Stimulated activated CD8-positive, alpha-beta memory T cell treated with anti-CD3 and anti-CD28 coated beads, Interleukin-4, amount 100 ng/mL, for 1 hour (primary cell): ENCODE data around the gene SEMA6C.
"Not testable (repeated sequence)": the region's sequence is repeated elsewhere in the genome, so short reads cannot be mapped to it uniquely, and the experiment has no call there.

Experiments used
- DNase-seq, 2 donors: peaks; one replicate each; pipeline ENCODE4 v3.0.0-alpha.2; 2020; ENCODE audit warnings: low read depth in 2 of 2, low spot score in 1 of 2

Gene SEMA6C, protein sequence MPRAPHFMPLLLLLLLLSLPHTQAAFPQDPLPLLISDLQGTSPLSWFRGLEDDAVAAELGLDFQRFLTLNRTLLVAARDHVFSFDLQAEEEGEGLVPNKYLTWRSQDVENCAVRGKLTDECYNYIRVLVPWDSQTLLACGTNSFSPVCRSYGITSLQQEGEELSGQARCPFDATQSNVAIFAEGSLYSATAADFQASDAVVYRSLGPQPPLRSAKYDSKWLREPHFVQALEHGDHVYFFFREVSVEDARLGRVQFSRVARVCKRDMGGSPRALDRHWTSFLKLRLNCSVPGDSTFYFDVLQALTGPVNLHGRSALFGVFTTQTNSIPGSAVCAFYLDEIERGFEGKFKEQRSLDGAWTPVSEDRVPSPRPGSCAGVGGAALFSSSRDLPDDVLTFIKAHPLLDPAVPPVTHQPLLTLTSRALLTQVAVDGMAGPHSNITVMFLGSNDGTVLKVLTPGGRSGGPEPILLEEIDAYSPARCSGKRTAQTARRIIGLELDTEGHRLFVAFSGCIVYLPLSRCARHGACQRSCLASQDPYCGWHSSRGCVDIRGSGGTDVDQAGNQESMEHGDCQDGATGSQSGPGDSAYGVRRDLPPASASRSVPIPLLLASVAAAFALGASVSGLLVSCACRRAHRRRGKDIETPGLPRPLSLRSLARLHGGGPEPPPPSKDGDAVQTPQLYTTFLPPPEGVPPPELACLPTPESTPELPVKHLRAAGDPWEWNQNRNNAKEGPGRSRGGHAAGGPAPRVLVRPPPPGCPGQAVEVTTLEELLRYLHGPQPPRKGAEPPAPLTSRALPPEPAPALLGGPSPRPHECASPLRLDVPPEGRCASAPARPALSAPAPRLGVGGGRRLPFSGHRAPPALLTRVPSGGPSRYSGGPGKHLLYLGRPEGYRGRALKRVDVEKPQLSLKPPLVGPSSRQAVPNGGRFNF

DNA sequence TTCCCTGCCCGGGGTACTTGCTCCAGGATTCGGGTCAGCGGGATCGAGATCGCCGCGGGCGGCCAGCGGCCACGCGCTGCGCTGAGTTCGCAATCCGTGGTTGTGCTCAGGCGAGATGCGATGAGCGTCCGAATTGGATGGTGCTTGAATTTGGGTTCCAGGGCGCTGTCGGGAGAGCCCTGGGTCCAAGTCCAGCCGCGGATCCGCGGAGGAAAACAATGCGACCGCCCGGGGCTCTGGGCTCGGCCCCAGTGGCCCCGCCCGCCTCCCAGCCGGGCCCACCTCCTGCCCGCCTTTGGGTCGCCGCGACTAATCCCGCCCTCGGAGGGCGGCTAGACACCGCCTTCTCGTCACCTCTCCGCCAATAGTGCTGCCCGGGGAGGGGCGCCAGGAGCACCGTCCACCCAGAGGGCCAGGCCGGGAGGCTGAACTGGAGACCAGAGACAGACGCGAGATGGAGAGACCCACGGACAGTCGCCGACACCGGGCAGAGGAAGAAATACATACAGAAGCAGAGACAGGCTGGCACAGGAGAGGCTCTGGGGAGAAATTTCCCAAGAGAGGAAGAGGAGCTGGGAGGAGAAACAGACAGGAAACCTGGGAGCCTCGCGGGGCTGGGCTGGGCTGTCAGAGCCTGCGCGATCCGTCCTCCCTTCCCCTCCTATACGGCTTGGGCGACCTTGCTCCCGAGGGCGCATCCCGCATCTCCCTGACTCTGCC is at the start of gene SEMA6C:
SEMA6C (minus strand) TSS at position 220 of the 720 bp plus-strand sequence. CDS start 4,010 bp downstream, outside the sequence.
- DNase-seq = peak; percentile 66 to 77

DNA sequence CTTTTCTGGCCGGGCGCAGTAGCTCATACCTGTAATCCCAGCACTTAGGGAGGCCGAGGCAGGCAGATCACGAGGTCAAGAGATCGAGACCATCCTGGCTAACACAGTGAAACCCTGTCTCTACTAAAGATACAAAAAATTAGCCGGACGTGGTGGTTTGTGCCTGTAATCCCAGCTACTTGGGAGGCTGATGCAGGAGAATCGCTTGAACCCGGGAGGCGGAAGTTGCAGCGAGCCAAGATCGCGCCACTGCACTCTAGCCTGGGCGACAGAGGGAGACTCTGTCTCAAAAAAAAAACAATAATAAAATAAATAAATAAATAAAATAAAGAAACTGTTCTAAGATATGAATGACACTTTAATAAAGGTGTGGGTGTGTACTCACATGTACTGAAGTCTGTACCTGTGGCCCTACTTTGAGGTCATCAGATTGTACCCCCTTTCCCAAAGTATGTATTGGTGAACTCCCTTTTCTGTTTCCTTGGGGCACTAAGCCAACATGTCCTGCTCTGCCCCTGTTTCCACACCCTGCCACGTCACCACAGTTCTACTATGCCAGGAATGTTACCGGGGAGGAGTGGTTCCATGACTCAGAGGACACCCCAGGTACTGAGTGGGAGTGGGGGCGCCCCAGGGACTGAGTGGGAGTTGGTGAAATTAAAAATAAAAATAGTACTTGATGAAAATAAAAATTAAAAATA is 48.6 kb upstream of the SEMA6C start:
- DNase-seq = not testable (repeated sequence)

DNA sequence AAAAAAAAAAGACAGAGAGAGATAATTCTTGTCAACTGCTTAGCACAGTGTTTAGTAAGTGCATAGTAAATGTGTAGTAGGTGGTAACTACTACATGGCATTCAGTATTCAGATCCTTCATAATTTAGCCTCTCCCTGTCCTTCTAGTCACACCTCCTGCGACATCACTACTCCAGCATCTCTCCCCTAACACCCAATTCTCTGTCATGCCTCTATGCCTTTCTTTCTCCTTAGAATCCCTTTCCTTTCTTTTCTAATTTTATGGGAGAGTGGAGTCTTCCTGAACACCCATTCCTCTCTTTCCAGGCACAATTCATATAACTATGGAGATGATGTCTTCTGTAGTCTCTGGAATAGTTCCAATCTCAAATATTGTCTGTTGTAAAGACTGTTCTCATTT is 47.4 kb upstream of the SEMA6C start:
- no peak for DNase-seq

DNA sequence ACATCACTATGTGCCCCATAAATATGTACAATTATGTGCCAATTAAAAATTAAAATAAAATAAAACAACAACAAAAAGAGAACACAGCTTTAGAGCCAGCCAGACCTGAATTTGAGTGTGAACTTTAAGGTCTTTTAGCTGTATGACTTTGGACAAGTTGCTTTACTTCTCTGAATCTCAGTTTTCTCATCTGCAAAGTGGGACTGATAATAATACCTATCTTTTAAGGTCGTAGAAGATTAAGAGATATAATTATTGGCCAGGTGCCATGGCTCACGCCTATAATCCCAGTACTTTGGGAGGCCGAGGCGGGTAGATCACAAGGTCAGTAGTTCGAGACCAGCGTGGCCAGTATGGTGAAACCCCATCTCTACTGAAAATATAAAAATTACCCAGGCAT is 46.9 kb upstream of the SEMA6C start:
- no peak for DNase-seq

DNA sequence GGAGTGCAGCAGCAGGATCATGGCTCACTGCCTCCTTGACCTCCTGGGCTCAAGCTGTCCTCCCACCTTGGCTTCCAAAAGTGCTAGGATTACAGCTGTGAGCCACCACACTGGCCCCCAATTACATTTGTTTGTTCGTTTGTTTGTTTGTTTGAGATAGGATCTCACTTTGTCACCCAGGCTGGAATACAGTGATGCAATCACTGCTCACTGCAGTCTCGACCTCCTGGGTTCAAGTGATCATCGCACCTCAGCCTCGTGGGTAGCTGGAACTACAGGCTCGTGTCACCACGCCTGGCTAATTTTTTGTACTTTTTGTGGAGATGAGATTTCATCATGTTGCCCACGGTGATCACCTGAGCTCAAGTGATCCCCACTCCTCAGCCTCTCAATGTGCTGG is 45.6 kb upstream of the SEMA6C start:
- no peak for DNase-seq

DNA sequence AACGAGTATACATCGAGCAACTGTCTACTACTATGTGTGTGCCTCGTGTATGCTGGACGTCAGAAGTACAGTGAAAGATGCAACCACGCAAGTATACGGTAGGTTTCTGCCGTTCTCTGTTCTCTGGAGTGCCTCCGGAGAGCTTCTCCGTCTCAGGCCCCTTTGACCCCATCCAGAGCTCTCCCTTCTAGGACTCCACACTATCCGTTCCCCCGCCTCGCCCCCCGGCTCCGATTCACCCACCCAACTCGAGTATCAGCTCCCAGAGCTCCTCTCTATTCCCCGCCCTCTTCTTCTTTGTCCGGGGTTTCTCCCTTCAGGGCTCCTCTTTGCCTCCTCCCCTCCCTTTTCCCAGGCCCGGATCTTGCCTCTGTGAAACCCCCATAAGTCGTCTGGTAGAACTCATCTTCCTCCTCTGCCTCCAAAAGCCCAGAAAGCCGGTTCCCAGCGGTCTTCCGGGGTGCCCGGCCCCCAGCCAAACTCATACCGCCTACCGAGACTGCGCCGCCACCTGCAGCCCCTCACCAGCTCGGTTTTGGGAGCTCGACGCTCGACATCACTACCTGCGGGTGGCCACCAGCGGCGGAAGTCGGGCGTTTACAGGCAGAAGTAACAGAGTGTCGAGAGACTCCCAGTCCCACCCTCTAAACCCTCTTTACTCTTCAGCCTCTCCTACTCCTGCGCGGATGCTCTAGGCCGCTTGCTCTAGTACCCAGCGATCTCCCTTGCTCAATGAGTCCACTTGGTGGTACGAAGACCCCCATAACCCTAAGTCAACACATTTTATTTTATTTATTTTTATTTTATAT is 43.4 kb upstream of the SEMA6C start, which contains the start of gene VPS72:
VPS72 (minus strand) TSS at position 561 of the 809 bp plus-strand sequence; CDS start at position 485, 76 bp downstream.
- peak; percentile 56 to 69 for DNase-seq

DNA sequence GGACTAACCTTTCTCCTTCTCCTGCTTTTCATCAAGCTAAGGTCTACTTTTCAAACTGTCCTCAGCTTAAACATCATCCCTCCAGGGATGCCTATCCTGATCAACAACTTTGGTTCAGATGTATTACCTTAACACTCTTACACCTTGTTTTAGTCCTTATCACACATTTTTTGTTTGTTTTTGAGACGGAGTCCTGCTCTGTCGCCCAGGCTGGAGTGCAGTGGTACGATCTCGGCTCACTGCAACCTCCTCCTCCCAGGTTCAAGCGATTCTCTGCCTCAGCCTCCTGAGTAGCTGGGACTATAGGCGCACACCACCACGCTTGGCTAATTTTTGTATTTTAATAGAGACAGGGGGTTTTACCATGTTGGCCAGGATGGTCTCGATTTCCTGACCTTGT is 42.2 kb upstream of the SEMA6C start:
- not testable (repeated sequence) for DNase-seq

DNA sequence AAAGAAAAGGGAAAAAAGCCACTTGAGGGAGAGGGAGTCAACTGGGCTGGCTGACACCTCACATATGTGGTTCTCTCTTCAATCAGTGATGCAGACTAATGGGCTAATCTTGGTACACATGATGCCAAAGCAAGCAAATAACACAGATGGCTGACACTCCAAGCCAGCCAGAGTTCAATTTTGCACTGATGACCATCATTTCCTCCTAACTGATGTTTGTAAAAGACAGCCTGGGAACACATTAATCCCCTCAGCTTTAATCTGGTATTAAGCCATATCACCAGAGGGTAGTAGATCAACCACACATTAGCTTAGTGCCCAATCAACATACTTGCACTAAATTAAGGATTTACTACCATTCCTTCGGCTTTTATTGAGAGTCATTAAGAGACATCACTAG is 40.8 kb upstream of the SEMA6C start:
- DNase-seq = no peak

DNA sequence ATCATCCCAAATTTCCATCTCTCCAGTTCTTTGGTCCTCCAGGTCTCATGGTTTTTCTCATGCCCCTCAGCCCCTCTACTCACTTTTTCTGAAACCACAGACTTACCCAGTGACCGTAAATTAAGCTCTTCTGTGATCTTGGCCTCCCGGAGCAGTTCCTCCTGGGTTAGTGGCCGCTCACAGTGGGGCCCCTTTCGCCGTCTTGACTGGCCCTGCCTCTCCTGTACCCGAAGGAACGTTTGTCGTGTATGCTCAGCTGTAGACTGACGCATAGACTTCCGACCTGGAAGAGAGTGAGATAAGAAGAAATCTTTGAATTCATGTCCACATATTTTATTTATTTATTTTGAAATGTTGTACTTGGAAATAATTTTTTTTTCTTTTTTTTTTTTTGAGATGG is 37.8 kb upstream of the SEMA6C start:
- DNase-seq = no peak

DNA sequence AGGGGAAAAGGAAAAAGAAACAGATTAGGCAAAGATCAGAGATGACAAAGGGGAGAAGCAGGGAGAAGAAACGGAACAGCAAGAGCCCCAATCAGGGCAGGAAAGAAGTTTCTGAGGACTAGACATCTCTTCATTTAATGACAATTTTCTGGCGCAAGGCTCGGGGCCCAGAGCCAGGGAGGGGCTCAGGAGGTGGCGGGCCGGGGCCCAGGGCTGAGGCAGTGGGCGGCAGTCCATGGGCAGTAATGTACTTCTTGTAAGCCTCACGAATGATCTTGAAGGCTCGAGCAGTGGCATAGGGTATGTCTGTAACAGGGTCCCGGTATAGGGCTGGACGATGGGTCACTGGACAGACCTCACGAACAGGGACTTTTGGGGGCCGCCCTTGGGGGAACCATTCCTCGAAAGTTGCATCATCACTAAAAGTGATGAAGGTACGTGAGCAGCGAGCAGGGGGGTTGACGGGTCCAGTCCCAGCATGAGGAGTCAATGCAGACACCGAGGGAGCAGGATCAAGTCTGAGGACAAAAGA is 30.1 kb upstream of the SEMA6C start:
- no peak for DNase-seq

DNA sequence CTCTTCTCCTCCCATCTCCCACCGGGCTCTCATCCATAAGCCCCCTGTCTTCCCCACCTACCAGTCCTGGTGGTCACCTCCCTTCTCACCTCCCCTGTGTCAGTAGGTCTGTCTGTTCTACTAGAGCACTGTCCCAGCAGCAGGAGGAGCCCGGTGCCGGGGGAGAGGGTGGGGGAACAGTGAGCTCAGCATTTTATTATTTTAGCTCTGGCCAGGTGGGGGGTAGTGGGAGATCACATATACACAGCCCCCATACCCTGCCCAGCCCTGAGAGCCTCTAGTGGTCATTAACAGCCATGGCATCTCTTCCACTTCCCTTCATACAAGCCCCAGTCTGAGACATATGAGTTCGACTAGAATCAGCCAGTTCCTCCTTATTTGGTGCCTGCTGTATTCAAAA is 29.4 kb upstream of the SEMA6C start, which contains the start of gene TMOD4:
TMOD4 (minus strand) TSS at position 119 of the 400 bp plus-strand sequence. CDS start 1,106 bp downstream, outside the sequence.
- no peak for DNase-seq

DNA sequence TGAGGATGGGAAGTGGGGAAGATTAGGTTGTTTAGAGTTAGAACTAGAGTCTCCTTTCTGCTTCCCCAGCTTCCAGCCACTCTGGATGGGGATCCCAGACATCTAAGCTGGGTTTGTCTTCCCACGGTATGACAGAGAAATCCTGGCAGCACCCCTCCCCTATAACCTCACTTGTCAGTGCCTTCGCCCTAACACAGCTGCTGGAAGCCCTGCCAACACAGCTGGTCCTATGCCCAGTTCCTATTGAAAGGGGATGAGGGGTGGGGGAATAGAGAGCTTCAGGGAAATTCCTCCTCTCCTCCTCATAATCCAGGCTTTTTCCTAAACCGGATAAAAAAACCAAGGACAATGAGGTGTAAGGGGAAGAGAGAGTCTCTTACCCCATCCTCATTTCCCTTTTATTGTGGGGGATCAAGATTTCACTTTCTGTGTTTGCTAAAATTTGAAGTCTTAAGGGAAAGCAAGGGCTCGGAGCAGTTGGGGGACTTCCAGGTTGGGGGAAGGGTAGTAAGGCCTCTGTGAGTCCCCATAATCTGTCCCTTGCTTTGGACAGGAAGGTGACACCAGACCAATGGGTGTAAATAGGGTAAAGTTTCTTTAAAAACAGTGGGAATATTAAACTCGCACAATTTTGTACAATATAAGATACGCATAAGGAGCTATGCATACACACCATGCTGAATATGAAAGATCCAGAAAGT is 28.8 kb upstream of the SEMA6C start:
- DNase-seq = no peak

DNA sequence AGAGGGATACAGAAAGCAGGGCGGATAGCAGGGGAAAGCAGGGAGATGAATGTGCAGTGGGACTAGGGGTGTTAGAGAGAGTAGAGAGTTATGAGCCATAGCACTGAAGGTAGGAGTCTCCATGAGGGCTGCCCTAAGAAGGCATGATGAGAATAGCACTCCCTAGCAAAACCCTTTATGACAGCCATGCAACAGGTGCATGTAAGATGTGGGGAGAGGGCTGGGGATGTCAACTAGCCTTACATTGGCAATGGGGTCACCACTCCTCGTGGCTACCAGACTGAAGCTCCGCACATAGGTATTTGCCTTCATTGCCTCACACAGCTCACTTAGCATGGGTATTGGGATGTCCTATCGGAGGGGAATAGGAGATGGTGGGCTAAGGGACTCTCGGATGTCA is 24.8 kb upstream of the SEMA6C start:
- no peak for DNase-seq

DNA sequence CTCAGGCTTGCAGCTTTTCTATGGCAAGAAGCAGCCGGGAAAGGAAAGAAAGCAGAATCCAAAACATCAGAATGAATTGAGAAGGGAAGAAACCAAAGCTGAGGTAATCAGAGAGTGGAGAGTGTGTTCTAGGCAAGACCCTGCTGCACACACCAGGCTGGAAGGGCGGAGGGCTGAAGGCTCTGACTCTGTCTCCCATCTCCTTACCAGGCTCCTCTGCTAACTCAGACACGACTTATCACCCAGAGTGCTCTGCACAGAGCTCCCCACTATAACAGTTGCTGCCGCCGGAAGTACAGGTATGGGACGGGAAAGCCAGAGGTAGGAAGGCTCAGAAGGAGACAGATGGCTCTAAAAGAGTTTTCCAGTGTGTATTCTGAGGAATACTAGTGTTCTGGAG is 20.7 kb upstream of the SEMA6C start:
- no peak for DNase-seq

DNA sequence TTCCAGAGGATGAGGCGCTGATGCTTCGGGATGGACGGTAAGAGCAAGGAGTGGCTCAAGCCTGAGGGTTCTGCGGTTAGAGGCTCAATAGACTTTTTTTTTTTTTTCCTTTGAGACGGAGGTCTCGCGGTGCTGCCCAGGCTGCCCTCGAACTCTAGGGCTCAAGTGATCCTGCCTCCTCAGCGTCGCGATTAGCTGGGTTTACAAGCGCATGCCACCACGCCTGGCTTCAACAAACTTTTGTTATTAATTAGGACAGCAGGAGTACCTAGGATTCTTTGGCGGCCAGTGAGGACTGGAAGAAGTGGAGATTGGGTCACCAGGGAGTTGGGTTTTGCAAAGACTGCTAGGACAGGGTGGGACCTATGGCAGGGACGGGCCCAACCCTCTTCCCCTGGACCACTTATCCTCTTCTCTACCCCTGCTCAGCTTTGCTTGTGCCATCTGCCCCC is 20.1 kb upstream of the SEMA6C start:
- DNase-seq = no peak

DNA sequence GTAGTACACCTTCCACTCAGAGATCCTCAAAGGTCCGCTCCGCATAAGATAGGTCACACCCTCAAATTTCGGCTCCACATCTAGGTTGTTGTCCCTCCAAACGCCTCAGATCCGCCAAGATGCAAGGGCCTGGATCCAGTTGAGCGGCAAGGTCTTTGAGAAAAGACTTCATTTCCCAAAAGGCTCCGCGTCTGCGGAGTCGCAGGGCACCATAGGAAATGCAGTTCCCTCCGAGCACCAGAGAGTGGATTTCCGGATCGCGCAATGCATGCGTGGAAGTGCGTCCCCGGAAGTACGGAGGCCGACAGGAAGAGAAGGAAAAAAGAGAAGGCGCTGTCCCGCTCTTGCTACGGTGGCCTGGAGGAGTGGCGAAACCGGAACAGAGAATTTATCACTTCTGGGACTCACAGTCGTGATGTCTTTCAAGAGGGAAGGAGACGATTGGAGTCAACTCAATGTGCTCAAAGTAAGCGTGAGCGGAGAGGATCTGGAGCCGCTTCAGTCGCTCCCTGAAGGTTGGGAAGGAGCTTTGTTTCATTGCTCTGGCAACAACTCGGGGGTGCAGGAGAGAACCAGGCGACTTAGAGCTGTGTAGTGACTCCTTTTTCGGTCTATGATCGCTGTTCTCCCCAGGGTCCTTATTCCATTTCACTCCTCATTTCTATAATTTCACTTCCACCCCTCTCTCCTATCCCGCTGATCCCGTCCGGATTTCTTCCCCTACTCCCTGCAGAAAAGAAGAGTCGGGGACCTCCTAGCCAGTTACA is 19.5 kb upstream of the SEMA6C start, which contains the start of the genes LYSMD1 and SCNM1:
LYSMD1 (minus strand) TSS at position 165 of the 767 bp plus-strand sequence. CDS start 644 bp downstream, outside the sequence.
SCNM1 (plus strand) TSS at position 407 of the 767 bp plus-strand sequence; CDS start at position 416, 9 bp downstream.
- peak; percentile 80 to 88 for DNase-seq

DNA sequence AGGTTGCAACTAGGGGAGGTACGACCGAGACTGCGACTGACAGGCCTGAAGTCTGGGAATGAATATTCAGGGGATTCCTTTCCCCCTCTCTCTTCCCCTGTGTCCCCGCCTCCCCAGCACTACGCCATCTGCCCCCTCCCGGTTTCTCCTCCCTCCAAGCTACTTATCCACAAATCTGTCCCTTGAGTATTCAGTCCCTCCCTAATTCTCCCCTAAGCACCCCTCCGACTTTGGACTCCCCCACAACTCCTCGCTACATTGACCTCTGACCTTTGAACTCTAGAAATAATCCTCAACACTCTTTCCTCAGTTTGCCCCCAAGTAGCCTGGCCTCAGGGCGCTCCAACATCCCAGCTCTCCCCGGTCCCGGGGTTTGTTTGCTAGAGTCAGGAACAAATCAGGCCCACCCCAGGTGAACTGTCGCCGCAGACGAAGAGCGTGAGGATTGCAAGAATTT is 18.9 kb upstream of the SEMA6C start:
- DNase-seq = no peak
